Astrocyte (in vitro differentiated cells and primary cell): ENCODE data around the gene STX1A. TPM values are rescaled to one million over a fixed set of nuclear protein-coding genes. Genes with fewer than 3 reads are reported as not detected.

Experiments used
- DNase-seq: peaks from one replicate; pipeline ENCODE4 v3.0.0-alpha.2; 2010; ENCODE audit warnings: low read depth
- FAIRE-seq: peaks from 2 replicates; lab custom pipeline; 2011; peaks lifted over from hg19 to GRCh38; lab: Jason Lieb, UNC
- H2AFZ ChIP-seq: 2 replicates; pipeline ENCODE4 v1.6.0; 2012; ENCODE audit warnings: low read depth, low read length, inconsistent platforms
- H3K27ac ChIP-seq: 2 replicates; pipeline ENCODE4 v1.5.1; 2011; ENCODE audit warnings: low read depth, low read length, inconsistent platforms
- H3K27me3 ChIP-seq: 2 replicates; pipeline ENCODE4 v1.6.0; 2011; ENCODE audit warnings: low read length, inconsistent platforms; ENCODE audit not compliant: insufficient read depth
- H3K36me3 ChIP-seq: 2 replicates; pipeline ENCODE4 v1.5.1; 2011; ENCODE audit warnings: low read length, inconsistent platforms; ENCODE audit not compliant: insufficient read depth
- H3K4me1 ChIP-seq: 2 replicates; pipeline ENCODE4 v1.5.1; 2011; ENCODE audit warnings: low read length, inconsistent platforms; ENCODE audit not compliant: insufficient read depth
- H3K4me2 ChIP-seq: 2 replicates; pipeline ENCODE4 v1.6.0; 2012; ENCODE audit warnings: low read length, inconsistent platforms
- H3K4me3 ChIP-seq: 2 replicates; pipeline ENCODE4 v1.5.1; 2011; ENCODE audit warnings: low read depth, mild to moderate bottlenecking, low read length, inconsistent platforms; ENCODE audit not compliant: insufficient read depth
- H3K79me2 ChIP-seq: 2 replicates; pipeline ENCODE4 v1.6.0; 2012; ENCODE audit warnings: mild to moderate bottlenecking, low read length, inconsistent platforms; ENCODE audit not compliant: insufficient read depth
- H3K9ac ChIP-seq: 2 replicates; pipeline ENCODE4 v1.6.0; 2012; ENCODE audit warnings: mild to moderate bottlenecking, low read length, inconsistent platforms
- H3K9me3 ChIP-seq: 2 replicates; pipeline ENCODE4 v1.5.1; 2012; ENCODE audit warnings: low read depth, mild to moderate bottlenecking, low read length, inconsistent platforms; ENCODE audit not compliant: insufficient read depth
- H4K20me1 ChIP-seq: 2 replicates; pipeline ENCODE4 v1.6.0; 2012; ENCODE audit warnings: low read length, inconsistent platforms; ENCODE audit not compliant: insufficient read depth
- H3K27ac Mint-ChIP-seq: one replicate; pipeline ENCODE4 v1.8.0; 2021; ENCODE audit warnings: mild to moderate bottlenecking, mixed read lengths; ENCODE audit not compliant: unreplicated experiment
- H3K27me3 Mint-ChIP-seq: one replicate; pipeline ENCODE4 v1.8.0; 2021; ENCODE audit warnings: low read depth, mixed read lengths; ENCODE audit not compliant: unreplicated experiment
- H3K36me3 Mint-ChIP-seq: one replicate; pipeline ENCODE4 v1.8.0; 2021; ENCODE audit warnings: low read depth, mixed read lengths; ENCODE audit not compliant: unreplicated experiment
- H3K4me1 Mint-ChIP-seq: one replicate; pipeline ENCODE4 v1.8.0; 2021; ENCODE audit warnings: low read depth, mixed read lengths; ENCODE audit not compliant: unreplicated experiment
- H3K4me3 Mint-ChIP-seq: one replicate; pipeline ENCODE4 v1.8.0; 2021; ENCODE audit warnings: mild to moderate bottlenecking, moderate library complexity, mixed read lengths; ENCODE audit not compliant: unreplicated experiment
- H3K9me3 Mint-ChIP-seq: one replicate; pipeline ENCODE4 v1.8.0; 2021; ENCODE audit warnings: mild to moderate bottlenecking, mixed read lengths; ENCODE audit not compliant: unreplicated experiment
- CTCF ChIP-seq: IDR thresholded peaks from 2 replicates; pipeline ENCODE4 v1.5.1; 2011; ENCODE audit warnings: low read depth, mild to moderate bottlenecking, inconsistent platforms, low read length, moderate library complexity; ENCODE audit not compliant: insufficient read depth
- EZH2 ChIP-seq: IDR thresholded peaks from 2 replicates; pipeline ENCODE4 v1.6.1; 2012; ENCODE audit warnings: mild to moderate bottlenecking, low read length, inconsistent platforms; ENCODE audit not compliant: insufficient read depth
- total RNA-seq: library from RNA; stranded (reverse); gene quantifications from 2 replicates; pipeline ENCODE4 v1.2.1, GENCODE V29; 2021

The STX1A gene
- total RNA-seq, 1 donor from 2014 or later, result 19.7 TPM

- Histone ChIP-seq H3K9me3 (no peaks in the 10 kb centered on the region), H3K9ac (no peak overlapping the region), H3K4me2 (no peak overlapping the region), H3K4me3 (no peak overlapping the region), H2AFZ (no peak overlapping the region), H3K4me1 (peaks cover 30% of the 10 kb centered on the region), H3K27ac (peak overlapping the region; percentile 28), H4K20me1 (peaks cover 75% of the 10 kb centered on the region), H3K36me3 (peaks cover 15% of the 10 kb centered on the region), H3K27me3 (no peaks in the 10 kb centered on the region), H3K79me2 (peaks cover 21% of the 10 kb centered on the region)
- TF ChIP-seq EZH2 (no peak), CTCF (peak; percentile 48)
- peaks cover 24% of the 10 kb centered on the region for H3K36me3 Mint-ChIP-seq
- H3K27ac Mint-ChIP-seq, result no peak overlapping the region
- peaks cover 8% of the 10 kb centered on the region for H3K4me1 Mint-ChIP-seq
- no peak overlapping the region for H3K4me3 Mint-ChIP-seq
- DNase-seq, result peak; percentile 50
- no peaks in the 10 kb centered on the region for H3K27me3 Mint-ChIP-seq
- no peak for FAIRE-seq
- no peaks in the 10 kb centered on the region for H3K9me3 Mint-ChIP-seq
Observed at GRCh38 chr7:73701357-73701995, 18.0 kb downstream of the STX1A start.

- Histone ChIP-seq H3K9me3 (no peaks in the 10 kb centered on the region), H3K4me1 (peaks cover 22% of the 10 kb centered on the region), H3K36me3 (peaks cover 19% of the 10 kb centered on the region), H3K9ac (no peak overlapping the region), H3K27ac (no peak overlapping the region), H3K79me2 (peaks cover 19% of the 10 kb centered on the region), H3K4me3 (no peak overlapping the region), H2AFZ (no peak overlapping the region), H4K20me1 (peaks cover 80% of the 10 kb centered on the region), H3K4me2 (no peak overlapping the region), H3K27me3 (no peaks in the 10 kb centered on the region)
- H3K27ac Mint-ChIP-seq, result no peak overlapping the region
- H3K4me3 Mint-ChIP-seq, result no peak overlapping the region
- H3K9me3 Mint-ChIP-seq, result no peaks in the 10 kb centered on the region
- H3K4me1 Mint-ChIP-seq, result peaks cover 6% of the 10 kb centered on the region
- TF ChIP-seq EZH2 (no peak), CTCF (no peak)
- H3K27me3 Mint-ChIP-seq, result no peaks in the 10 kb centered on the region
- H3K36me3 Mint-ChIP-seq, result peaks cover 24% of the 10 kb centered on the region
- DNase-seq (no peak), FAIRE-seq (no peak)
Observed at GRCh38 chr7:73700581-73701134, 18.8 kb downstream of the STX1A start.

GRCh38 chr7:73700069-73700423, 19.4 kb downstream of the STX1A start:
- Mint-ChIP-seq H3K27ac (no peak overlapping the region), H3K9me3 (no peaks in the 10 kb centered on the region), H3K36me3 (peaks cover 24% of the 10 kb centered on the region), H3K4me1 (peaks cover under 1% of the 10 kb centered on the region), H3K4me3 (no peak overlapping the region), H3K27me3 (no peaks in the 10 kb centered on the region)
- no peak overlapping the region for H3K27ac ChIP-seq
- no peak overlapping the region for H3K4me3 ChIP-seq
- no peak for DNase-seq
- TF ChIP-seq CTCF (no peak), EZH2 (no peak)
- FAIRE-seq, result no peak
- H3K36me3 ChIP-seq, result peaks cover 19% of the 10 kb centered on the region
- peaks cover 74% of the 10 kb centered on the region for H4K20me1 ChIP-seq
- H3K9ac ChIP-seq, result no peak overlapping the region
- peaks cover 16% of the 10 kb centered on the region for H3K4me1 ChIP-seq
- H3K9me3 ChIP-seq, result no peaks in the 10 kb centered on the region
- H3K4me2 ChIP-seq, result no peak overlapping the region
- H2AFZ ChIP-seq, result no peak overlapping the region
- no peaks in the 10 kb centered on the region for H3K27me3 ChIP-seq
- H3K79me2 ChIP-seq, result peaks cover 19% of the 10 kb centered on the region
